ENCODE data around the gene WDR27. TPM values are rescaled to one million over a fixed set of nuclear protein-coding genes. Genes with fewer than 3 reads are reported as not detected.
A peak's percentile ranks its signal among the peaks of the same experiment; 100 is the strongest.

WDR27 gene
- total and polyA plus RNA-seq, 10 donors, result 17.6 to 69.5 (median 45.7) TPM

DNA sequence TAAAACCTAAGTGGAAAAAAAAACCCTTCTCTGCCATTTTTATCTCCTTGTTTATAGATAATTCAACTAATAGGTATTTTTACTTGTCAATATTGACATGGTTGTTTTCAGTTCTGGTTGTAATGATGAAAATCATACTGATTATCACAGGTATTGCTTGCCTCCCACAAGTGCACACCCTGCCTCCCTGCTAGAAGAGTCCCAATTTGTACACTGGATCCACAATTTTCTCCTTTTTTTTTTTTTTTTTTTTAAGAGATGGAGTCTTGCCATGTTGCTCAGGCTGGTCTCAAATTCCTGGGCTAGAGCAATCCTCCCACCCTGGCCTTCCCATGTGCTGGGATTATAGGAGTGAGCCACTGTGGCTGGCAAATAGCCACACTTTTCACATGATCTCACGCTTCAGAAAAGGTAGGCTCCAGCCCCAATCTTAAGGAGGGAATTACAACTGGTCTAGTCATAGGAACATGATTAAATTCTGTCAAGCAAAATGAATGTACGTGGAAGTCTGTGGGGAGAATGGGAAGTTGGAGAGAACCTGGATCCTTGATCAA lies 37.2 kb upstream of the WDR27 start:
- Histone ChIP-seq H3K4me1 (no peaks in the 10 kb centered on the region), H3K36me3 (no peaks in the 10 kb centered on the region), H3K4me3 (no peak overlapping the region), H3K9me3 (no peaks in the 10 kb centered on the region), H3K27ac (no peak overlapping the region), H3K27me3 (replicated peaks in 1 of 7) (no peaks in the 10 kb centered on the region)
- no peak for TF ChIP-seq POLR2A (IDR thresholded peaks at IDR 0.05)
- no peak for TF ChIP-seq POLR2AphosphoS5 (IDR thresholded peaks at IDR 0.05)
- TF ChIP-seq, protein P1, sequence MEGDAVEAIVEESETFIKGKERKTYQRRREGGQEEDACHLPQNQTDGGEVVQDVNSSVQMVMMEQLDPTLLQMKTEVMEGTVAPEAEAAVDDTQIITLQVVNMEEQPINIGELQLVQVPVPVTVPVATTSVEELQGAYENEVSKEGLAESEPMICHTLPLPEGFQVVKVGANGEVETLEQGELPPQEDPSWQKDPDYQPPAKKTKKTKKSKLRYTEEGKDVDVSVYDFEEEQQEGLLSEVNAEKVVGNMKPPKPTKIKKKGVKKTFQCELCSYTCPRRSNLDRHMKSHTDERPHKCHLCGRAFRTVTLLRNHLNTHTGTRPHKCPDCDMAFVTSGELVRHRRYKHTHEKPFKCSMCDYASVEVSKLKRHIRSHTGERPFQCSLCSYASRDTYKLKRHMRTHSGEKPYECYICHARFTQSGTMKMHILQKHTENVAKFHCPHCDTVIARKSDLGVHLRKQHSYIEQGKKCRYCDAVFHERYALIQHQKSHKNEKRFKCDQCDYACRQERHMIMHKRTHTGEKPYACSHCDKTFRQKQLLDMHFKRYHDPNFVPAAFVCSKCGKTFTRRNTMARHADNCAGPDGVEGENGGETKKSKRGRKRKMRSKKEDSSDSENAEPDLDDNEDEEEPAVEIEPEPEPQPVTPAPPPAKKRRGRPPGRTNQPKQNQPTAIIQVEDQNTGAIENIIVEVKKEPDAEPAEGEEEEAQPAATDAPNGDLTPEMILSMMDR (IDR thresholded peaks at IDR 0.05 in 8 of 11, conservative IDR thresholded peaks at IDR 0.05 in 3 of 11), result no peak
- DNase-seq, result no peak
- intact Hi-C loops (cut with DNase I; ENCODE audit: low total_unique reads), result no loop called here
- WGBS, 5 donors, result 88 to 98% (median 91%) methylated on average over 2 of the region's 2 CpGs

- WGBS, 5 donors, result 74 to 82% (median 81%) methylated on average over 9 of the region's 9 CpGs
- Histone ChIP-seq H3K27ac (no peak overlapping the region), H3K4me3 (no peak overlapping the region), H3K27me3 (replicated peaks in 1 of 7) (no peaks in the 10 kb centered on the region), H3K4me1 (no peaks in the 10 kb centered on the region), H3K9me3 (no peaks in the 10 kb centered on the region), H3K36me3 (no peaks in the 10 kb centered on the region)
- TF ChIP-seq POLR2A (IDR thresholded peaks at IDR 0.05) (no peak), POLR2AphosphoS5 (IDR thresholded peaks at IDR 0.05) (no peak)
- TF ChIP-seq, protein P1 (IDR thresholded peaks at IDR 0.05 in 8 of 11, conservative IDR thresholded peaks at IDR 0.05 in 3 of 11), result no peak
- intact Hi-C loops (cut with DNase I; ENCODE audit: low total_unique reads), result no loop called here
- no peak for DNase-seq
Observed at GRCh38 chr6:169738204-169738975, 36.6 kb upstream of the WDR27 start.

- Histone ChIP-seq H3K36me3 (no peaks in the 10 kb centered on the region), H3K9me3 (no peaks in the 10 kb centered on the region), H3K4me3 (no peak overlapping the region), H3K27me3 (replicated peaks in 1 of 7) (no peaks in the 10 kb centered on the region), H3K4me1 (peaks cover 0 to 10% (median 7%) of the 10 kb centered on the region in 6 donors), H3K27ac (no peak overlapping the region)
- intact Hi-C loops (cut with DNase I; ENCODE audit: low total_unique reads), result no loop called here
- DNase-seq, result no peak
- TF ChIP-seq, protein P1 (IDR thresholded peaks at IDR 0.05 in 8 of 11, conservative IDR thresholded peaks at IDR 0.05 in 3 of 11), result no peak
- TF ChIP-seq POLR2AphosphoS5 (IDR thresholded peaks at IDR 0.05), result no peak
- no peak for TF ChIP-seq POLR2A (IDR thresholded peaks at IDR 0.05)
Observed at GRCh38 chr6:169729961-169730360, 28.1 kb upstream of the WDR27 start.

GRCh38 chr6:169726963-169727362 lies 25.1 kb upstream of the WDR27 start:
- intact Hi-C loops (cut with DNase I; ENCODE audit: low total_unique reads), result no loop called here
- no peaks in the 10 kb centered on the region for H3K27me3 ChIP-seq (replicated peaks in 1 of 7)
- TF ChIP-seq, protein P1 (IDR thresholded peaks at IDR 0.05 in 8 of 11, conservative IDR thresholded peaks at IDR 0.05 in 3 of 11), result no peak
- TF ChIP-seq POLR2A (IDR thresholded peaks at IDR 0.05) (no peak), POLR2AphosphoS5 (IDR thresholded peaks at IDR 0.05) (no peak)
- no peak overlapping the region for H3K4me3 ChIP-seq
- no peaks in the 10 kb centered on the region for H3K36me3 ChIP-seq
- peaks cover 8 to 26% (median 20%) of the 10 kb centered on the region in 6 donors for H3K4me1 ChIP-seq
- no peaks in the 10 kb centered on the region for H3K9me3 ChIP-seq
- peak overlapping the region in 5 of 8 donors; percentile 10 to 98 (median 96) for H3K27ac ChIP-seq
- no peak for DNase-seq

Data from spleen (tissue), 11 donors.